ENCODE data around the gene CEP170.

CEP170 gene

DNA sequence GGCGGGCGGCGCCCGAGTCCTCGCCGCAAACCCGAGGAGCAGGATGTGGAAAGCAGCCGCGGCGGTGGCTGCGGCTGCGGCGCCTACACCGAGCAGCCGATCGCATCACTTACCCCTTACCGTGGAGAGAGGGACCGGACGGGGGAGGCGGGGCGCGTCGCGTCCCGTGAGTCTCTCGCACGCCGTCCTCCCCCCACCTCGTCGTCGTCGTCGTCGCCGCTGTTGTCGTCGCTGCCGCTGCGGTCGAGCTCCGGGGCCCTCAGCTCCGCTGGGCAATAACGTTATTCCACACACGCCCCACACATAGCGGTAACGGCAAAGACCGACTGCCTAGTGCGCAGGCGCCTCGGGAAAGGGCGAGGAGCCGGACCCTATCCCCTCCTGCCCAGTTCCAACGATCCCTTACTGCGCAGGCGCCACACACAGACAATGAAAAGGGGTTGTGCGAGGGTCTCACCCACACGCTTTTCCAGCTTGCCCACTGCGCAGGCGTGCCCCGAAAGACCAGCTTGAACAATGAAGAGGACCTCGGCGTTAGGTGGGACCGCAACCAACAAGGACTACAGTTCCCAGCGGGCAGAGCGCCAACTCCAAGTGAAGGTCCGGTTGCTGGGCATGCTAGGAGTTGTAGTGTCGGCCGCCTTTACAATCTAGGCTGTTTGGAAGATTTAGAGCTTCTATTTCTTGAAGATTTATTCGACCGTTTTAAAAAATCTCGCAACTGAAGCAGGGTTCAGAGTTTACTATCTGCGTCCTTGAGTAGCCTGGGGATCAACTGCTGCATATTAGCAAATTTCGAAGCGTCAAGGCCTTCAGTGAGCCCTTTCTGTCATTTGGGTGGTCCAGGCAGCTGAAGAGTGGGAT, at the start of gene CEP170:
Gene CEP170, minus strand, starts transcription at position 355 of the 864 bp plus-strand sequence. CDS start 30,001 bp downstream, outside the sequence.
- DNase-seq (ENCODE audit: low read depth in 3 of 3) = peak; percentile 76 to 91 (median 78)

DNA sequence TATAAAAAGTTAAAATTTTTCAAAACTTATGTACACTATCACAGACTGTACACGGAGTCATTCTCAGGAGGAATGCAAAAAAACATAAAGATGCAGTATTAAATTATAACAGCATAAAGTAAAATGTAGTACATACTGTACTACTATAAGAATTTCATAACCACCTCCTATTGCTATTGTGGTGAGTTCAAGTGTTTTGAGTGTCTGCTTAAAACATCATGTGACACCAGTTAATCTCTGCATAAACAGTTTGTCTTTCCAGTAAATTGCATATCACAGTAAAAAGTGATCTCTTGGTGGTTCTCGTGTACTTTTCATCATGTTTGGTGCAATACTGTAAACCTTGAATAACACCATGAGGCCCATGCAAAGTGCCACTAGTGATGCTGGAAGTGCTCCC, 46.0 kb upstream of the CEP170 start:
- DNase-seq (ENCODE audit: low read depth in 3 of 3) = no peak

DNA sequence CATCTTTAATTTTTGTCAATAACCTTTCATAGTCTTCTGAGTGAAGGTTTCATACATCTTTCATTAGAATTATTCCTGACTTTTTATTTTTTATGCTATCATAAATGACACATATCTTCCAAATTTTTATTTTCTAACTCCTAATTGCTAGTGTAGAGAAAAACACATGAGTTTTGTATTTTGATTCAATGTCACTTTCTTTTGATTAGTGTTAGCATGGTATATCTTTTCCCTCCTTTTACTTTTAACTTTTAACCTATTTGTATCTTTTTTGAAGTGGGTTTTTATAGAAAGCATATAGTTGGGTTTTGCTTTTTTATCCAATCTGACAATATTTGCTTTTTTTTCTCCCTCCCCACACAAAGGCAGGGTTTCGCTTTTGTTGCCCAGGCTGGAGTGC, 44.0 kb upstream of the CEP170 start:
- no peak for DNase-seq (ENCODE audit: low read depth in 3 of 3)

DNA sequence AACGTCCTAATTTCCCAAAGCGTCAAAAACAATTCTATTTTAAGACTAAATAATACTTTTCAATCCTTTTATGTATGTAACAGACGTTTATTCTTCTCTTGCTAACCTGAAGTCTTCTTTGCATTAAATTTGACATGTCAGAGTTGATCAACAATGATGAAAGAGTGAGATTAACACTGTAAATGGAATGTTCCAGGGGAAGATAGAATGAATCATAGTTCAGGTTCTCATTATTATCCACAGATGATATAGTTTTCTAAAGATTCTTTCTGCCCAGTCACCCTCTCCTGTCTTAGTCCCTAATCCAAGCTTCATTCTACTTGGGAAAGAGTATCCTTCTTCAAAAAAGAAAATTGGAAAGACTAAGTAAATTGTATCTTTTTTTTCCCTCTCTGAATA, 39.6 kb upstream of the CEP170 start:
- DNase-seq (ENCODE audit: low read depth in 3 of 3) = no peak

DNA sequence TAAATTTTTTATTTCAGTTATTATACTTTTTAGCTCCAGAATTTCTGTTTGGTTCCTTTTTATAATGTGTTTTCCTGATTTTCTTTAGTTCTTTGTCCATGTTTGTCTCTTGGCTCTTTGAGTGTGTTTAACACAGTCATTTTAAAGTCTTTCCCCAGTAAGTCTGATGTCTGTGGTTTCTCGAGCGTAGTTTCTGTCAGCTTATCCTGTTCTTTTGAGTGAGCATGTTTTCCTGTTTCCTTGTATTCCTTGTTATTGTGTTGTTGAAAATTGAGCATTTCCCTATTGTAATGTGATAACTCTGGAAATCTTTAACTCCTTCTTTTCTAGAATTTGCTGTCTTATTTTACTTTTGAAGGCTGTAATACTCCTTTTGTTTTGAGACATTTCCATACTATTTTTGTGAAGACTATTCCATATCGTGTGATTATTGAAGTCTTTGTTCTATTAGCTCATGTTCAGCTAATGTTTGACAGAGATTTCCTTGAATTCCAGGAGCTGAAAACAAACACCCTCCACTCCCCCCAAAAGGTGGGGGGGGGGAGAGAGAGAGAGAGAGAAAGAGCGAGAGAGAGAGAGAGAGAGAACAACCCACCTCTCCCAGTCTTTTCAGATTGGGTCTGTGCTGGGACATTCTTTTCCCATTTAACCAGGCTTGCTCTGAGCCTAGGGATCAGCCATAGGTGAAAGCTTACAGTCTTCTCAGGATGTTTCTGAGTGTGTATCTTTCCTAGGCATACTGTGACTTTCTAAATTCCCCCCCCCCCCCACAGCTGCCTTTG, 39.1 kb upstream of the CEP170 start:
- no peak for DNase-seq (ENCODE audit: low read depth in 3 of 3)

DNA sequence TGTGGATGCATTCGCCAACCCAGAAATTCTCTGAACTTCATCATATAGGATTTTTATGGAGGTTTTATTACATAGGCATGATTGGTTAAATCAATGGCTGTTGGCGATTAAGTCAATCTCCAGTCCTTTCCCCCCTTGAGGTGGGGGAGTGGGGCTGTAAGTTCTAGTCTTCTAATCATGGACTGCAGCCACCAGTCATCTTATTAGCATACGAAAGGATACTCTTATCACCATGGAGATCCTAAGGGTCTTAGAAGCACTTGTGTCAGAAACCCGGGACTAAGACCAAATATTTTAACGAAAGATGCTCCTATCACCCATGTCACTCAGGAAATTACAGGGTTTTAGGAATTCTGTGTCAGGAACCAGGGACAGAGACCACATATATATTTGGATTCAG, 37.0 kb upstream of the CEP170 start:
- DNase-seq (ENCODE audit: low read depth in 3 of 3) = no peak

DNA sequence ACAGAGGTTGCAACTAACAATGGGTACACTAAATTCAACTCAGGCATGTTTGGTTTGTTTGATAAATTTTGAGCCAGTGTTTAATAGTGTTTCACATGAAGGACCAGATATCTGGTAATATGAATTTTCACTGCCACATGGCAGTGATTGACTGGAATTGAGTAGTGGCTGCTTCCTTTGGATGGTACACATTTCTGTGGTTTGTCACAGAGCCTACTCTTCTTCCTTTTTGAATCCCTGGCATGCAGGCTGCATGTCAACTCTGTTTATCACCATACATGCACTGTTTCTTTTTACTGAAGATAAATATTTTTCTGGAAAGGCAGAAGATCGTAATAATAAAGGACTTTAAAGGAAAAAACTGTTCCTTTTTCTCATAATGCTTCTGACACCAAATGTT, 36.2 kb upstream of the CEP170 start:
- DNase-seq (ENCODE audit: low read depth in 3 of 3) = no peak

DNA sequence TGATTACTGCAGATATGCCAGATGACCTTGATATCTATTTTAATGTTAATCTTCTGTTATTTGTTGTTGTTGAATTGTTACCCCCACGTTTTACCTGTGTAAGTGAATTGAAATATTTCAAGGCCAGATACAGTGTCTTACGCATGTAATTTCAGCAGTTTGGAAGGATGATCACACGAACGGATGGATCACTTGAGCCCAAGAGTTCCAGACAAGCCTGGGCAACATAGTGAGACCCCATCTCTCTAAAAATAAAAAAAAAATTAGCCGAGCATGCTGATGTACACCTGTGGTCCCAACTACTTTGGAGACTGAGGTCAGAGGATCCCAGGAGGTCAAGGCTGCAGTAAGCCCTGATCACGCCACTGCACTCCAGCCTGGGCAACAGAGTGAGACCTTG, 33.0 kb upstream of the CEP170 start:
- DNase-seq (ENCODE audit: low read depth in 3 of 3) = no peak

DNA sequence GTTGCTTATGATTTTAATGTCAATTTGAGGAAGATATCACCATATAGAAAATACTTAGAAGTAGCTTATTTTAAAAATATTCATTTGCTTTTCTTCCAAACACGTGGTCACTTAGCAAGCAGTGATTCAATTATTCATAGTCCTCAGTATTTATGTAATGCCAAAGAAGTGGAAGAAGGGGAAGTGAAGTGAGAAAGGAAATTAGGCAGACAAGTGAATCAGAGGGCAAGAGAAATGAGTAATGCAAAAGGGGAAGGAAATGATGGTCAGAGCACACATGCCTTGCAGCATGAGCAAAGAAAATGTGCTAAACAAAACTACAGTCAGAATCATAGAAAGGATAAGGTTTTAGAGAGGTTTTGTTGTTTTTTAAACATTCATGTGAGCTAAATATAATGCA, 32.6 kb upstream of the CEP170 start:
- DNase-seq (ENCODE audit: low read depth in 3 of 3) = no peak

DNA sequence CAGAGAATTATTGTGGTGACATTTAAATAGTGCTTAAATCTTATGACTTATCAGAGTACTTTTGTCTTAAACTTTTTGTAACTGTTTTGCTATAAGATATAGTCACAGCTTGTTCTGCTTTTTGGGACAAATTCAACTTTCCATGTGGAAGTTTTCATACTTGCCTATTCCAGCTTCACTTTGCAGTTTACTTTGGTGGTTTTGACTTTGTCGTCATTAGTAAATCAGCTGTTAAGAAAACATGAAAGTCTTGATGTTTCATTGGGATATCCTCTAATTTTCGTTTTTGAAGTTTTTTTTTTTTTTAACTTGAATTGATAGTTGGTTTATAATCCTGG, 32.0 kb upstream of the CEP170 start:
- no peak for DNase-seq (ENCODE audit: low read depth in 3 of 3)

DNA sequence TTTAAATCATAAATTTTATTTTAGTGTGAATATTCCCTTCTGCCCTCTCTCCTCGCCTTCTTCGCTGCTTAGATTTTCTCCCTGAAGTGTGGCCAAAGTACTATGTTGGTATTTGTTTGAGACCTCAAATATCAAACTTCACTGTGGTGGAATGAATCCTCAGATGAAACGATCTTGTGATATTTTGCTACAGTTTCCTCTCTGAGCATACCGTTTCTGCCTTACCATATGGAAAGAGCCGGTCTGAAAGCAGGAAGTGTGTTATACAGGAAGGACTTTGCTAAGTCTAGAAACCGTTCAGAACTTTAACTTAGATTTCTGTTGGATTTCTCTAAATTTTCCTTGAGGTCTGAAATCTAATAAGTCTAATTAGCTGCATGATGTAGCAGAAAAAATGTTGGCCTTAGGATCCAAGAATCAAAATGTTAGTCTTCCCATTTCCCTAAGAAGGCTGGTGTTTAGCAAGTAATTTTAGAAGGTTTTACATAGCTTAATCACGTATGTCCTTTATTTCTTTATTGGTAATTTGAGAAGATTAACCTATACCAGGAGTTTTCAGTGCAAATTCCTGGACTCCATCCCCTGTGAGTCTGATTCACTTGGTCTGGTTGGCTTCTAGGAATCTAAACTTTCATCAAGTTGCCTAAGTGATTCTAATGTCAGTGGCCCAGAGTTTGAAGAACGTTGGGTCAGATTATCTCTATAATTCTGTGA, 31.5 kb upstream of the CEP170 start:
- no peak for DNase-seq (ENCODE audit: low read depth in 3 of 3)

DNA sequence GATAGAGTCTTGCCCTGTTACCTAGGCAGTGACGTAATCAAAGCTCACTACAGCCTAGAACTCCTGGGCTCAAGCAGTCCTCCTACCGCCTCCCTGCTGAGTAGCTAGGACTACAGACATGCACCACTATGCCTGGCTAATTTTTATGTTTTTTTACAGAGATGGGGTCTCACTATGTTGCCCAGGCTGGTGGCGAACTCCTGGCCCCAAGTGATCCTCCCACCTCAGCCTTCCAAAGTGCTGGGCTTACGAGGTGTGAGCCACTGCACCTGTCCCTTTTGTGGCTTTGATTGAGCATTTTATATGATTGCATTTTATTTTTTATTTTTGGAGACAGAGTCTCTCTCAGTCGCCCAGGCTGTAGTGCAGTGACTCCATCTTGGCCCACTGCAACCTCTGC, 26.6 kb upstream of the CEP170 start:
- DNase-seq (ENCODE audit: low read depth in 3 of 3) = no peak

DNA sequence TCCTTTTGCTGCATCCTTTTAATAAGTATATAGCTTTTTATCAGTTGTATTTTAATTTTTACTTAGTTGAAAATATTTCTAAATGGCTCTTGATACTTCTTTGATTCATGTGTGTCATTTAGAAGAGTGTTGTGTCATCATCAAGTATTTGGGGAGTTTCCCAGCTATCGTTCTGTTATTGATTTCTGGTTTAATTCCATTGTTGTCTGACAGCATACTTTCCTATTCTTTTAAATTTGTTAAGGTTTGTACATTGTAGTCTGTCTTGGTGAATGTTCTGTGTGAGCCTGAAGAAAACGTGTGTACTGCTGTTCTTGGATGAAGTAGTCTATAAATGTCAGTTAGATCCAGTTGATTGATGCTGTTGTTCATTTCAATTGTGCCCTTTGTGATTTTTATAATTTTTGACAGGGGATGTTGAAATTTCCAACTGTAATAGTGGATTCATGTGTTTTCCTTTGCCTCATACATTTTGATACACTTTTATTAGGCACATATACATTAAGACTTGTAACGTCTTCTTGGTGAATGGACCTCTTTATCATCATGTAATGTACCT, 25.6 kb upstream of the CEP170 start:
- no peak for DNase-seq (ENCODE audit: low read depth in 3 of 3)

DNA sequence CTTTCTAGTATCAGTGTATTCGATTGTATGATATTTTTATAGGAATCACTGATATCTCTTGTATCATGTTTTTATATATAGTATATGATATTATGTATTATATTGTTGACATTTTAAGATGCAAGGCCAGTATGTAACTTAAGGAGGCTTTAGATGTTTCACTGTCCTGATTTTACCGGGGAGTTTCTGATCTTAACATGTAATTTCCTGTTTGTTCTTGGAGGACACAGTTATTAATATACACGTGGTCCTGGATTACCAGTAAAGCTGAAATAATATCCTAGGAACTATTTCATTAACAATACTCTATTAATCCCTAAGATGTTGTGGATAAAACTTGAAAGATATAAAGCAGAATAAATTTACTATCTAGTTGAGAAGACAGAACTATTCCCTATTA, 20.2 kb upstream of the CEP170 start:
- no peak for DNase-seq (ENCODE audit: low read depth in 3 of 3)

DNA sequence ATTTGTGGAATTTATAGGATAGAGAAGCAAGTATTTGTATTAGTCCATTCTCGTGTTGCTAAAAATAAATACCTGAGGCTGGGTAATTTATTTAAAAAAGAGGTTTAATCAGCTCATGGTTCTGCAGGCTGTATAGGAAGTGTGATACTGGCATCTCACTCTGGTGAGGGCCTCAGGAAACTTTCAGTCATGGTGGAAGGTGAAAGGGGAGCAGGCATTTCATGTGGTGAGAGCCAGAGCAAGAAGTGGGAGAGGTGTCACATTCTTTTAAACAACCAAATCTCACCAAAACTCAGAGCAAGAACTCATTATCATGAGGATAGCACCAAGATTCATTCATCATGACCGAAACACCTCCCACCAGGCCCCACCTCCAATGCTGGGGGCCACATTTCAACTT, 18.9 kb upstream of the CEP170 start:
- no peak for DNase-seq (ENCODE audit: low read depth in 3 of 3)

DNA sequence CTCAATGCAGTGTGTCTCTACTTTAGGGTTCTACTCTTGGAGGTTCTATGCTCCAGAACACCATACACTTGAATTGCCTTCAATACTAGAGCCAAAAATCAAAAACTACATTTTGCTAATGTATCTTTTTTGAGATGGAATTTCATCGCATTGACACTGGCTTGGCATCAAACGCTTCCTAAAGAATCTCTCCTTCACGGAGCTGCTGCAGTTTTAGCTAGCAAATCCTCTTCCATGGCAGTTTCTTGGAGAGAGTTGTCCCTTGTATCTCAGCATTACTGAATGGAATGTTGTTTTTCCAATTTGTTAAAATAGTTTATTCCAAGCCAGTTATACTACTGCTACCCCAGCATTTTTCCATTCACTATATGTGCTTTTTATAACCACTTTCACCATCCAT, 18.4 kb upstream of the CEP170 start:
- no peak for DNase-seq (ENCODE audit: low read depth in 3 of 3)

DNA sequence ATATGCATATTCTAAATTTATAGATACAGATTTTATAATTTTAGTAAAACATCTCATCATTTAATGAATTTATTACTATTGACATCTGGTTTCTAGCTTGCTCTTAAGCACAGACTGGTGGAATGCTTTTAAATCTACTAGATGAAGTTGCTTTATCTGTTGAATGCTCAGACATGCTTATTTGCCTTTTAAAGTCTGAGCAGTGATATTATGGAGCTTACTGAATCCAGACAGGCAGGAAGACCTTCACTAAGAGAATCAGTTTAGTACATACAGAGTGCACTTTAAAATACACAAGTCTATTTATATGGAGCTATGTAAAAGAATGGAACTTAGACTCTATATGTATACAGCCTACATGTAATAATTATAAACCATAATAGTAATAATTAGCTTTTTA, 17.3 kb upstream of the CEP170 start:
- no peak for DNase-seq (ENCODE audit: low read depth in 3 of 3)

DNA sequence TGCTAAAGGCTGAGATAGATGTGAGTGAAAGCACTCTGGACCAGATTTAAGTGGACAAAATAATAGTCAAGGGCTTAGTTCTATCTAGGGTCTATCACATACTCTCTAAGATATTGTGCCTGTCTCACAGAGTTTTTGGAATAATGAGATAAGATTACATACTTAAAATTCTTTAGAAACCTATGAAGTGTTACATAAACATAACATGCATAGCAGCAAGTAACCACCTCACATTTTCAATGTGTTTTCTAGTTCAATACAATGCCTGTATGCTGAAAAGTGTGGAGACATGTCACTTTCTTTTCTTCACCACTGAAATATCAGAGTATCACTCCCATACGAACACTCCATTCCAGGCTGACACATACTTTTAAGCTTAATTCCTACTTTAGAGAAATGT, 16.9 kb upstream of the CEP170 start:
- DNase-seq (ENCODE audit: low read depth in 3 of 3) = no peak

DNA sequence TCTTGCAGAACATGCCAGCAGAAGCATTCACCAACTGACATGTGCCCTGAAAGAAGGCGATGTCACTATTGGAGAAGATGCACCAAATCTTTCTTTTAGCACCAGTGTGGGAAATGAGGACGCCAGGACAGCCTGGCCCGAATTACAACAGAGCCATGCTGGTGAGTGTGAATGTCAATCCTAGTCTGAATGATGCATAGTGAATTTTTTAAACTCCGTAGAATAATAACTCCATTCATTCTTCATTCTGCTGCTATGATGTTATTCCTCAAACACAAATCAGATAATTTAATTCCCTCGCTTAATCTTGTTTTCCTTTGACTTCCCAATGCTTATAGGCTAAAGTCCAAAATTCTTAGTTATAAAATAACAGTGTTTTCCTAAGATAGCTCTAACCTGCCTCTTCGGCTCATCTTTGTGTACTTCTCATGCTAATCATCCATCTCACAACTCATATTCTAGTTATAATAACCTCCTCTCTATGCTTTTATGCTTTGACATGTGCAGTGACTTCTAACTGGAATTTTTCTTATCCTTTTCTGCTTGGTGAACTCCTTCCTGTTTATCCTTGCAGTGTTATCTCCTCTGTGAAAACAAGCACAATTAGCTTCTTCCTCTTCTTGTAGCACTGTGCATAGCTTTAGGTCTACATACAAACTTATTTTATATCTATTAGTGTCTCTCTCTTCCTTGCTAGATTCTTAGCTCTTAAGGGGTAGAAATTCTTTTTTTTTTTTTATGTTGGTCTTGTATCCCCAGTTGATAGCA, 15.2 kb upstream of the CEP170 start:
- no peak for DNase-seq (ENCODE audit: low read depth in 3 of 3)

DNA sequence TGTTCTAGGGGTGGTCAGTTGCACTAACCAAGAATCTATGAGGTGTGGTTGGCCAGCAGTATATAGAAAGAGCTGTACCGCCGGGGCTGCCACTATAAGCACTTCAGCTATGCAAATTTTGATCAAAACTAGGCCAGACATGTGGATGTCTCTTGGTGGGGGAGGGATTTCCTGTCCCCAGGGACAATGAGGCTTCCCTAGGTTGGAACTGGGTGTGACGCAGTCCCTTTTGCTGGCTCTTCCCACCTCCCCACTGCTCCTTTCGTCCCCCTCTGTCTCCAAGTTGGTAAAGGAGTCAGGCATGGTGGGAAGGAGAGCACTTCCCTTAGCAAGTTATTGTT, 14.3 kb upstream of the CEP170 start:
- no peak for DNase-seq (ENCODE audit: low read depth in 3 of 3)

DNA sequence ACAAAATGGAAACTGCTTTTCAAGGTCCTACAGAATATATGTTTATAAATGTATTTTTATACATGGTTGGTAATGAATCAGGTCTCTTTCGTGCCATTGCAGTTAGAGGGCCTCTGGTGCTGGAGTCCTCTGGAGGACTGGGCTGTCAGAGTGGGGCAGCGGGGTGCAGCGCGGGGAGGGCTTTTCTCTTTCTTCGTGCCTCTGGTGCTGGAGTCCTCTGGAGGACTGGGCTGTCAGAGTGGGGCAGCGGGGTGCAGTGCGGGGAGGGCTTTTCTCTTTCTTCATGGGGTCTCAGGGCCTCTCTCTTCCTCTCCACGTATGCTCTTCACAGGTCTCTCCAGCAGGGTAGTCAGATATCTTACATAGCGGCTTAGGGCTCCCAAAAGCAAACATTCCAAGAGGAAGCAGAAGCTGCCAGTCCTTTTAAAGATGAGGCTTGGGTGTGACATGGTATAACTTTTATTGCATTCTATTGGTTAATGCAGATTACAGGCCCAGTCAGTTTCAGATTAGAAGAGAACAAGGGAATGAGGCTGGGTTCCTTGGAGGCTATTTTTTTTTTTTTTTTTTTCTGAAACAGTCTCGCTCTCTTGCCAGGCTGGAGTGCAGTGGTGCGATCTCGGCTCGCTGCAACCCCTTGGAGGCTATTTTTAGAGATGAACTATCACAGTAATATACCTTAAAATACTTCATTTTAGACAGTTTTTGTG, 13.8 kb upstream of the CEP170 start:
- no peak for DNase-seq (ENCODE audit: low read depth in 3 of 3)

Data from stimulated activated CD4-positive, alpha-beta T cell treated with anti-CD3 and anti-CD28 coated beads, TNF-alpha, amount 100 ng/mL, for 48 hours (primary cell).